DMS79 (cell line): ENCODE measurements around the gene WRAP53.

Source experiments
- DNase-seq: peaks from one replicate; lab custom pipeline; 2025; lab: John Stamatoyannopoulos, UW

WRAP53 gene

GRCh38 chr17:7745748-7746470 lies 57.6 kb downstream of the WRAP53 start:
- no peak for DNase-seq

GRCh38 chr17:7747635-7748071 lies 59.4 kb downstream of the WRAP53 start:
- no peak for DNase-seq

- no peak for DNase-seq
Observed at GRCh38 chr17:7748076-7748775, 59.9 kb downstream of the WRAP53 start.

GRCh38 chr17:7750321-7750821 lies 62.1 kb downstream of the WRAP53 start:
- no peak for DNase-seq
